HG03354 (cell line): ENCODE data around the gene PRMT7.

ENCODE experiments used
- ATAC-seq: cut with Tn5 transposase; IDR thresholded peaks from one replicate; pipeline ENCODE4 v1.9.1; 2021; ENCODE audit warnings: mild to moderate bottlenecking; ENCODE audit not compliant: unreplicated experiment, poor library complexity, severe bottlenecking

PRMT7 gene

GRCh38 chr16:68344252-68344651, 33.4 kb downstream of the PRMT7 start:
- no peak for ATAC-seq

- ATAC-seq: no peak
These were observed 34.6 kb downstream of the PRMT7 start for GRCh38 chr16:68345351-68345810.

- ATAC-seq: no peak
These were observed 35.3 kb downstream of the PRMT7 start for GRCh38 chr16:68345958-68346635.

- ATAC-seq: no peak
These were observed 36.2 kb downstream of the PRMT7 start for GRCh38 chr16:68346892-68347480.

- no peak for ATAC-seq
These were observed 36.8 kb downstream of the PRMT7 start for GRCh38 chr16:68347605-68348004.

GRCh38 chr16:68348639-68349445, 38.0 kb downstream of the PRMT7 start:
- ATAC-seq: no peak

GRCh38 chr16:68349838-68350410, 39.1 kb downstream of the PRMT7 start:
- no peak for ATAC-seq

- ATAC-seq: no peak
These were observed 40.1 kb downstream of the PRMT7 start for GRCh38 chr16:68350813-68351350.

- no peak for ATAC-seq
These were observed 40.6 kb downstream of the PRMT7 start for GRCh38 chr16:68351463-68351862.

- no peak for ATAC-seq
These were observed 41.2 kb downstream of the PRMT7 start for GRCh38 chr16:68351991-68352431.

- no peak for ATAC-seq
These were observed 42.5 kb downstream of the PRMT7 start for GRCh38 chr16:68353366-68353765.

- no peak for ATAC-seq
These were observed 44.0 kb downstream of the PRMT7 start for GRCh38 chr16:68354816-68355215.

- ATAC-seq: peak; percentile 13
These were observed 44.8 kb downstream of the PRMT7 start for GRCh38 chr16:68355447-68356248.

GRCh38 chr16:68356249-68356918, 45.6 kb downstream of the PRMT7 start:
- peak; percentile 75 for ATAC-seq

- ATAC-seq: no peak
These were observed 46.1 kb downstream of the PRMT7 start for GRCh38 chr16:68356919-68357286.

- ATAC-seq: no peak
These were observed 46.7 kb downstream of the PRMT7 start for GRCh38 chr16:68357521-68357922.

GRCh38 chr16:68357923-68358322, 47.1 kb downstream of the PRMT7 start:
- ATAC-seq: no peak

GRCh38 chr16:68358951-68359350, 48.1 kb downstream of the PRMT7 start:
- no peak for ATAC-seq
